Stimulated activated CD4-positive, alpha-beta T cell treated with anti-CD3 and anti-CD28 coated beads, Interleukin-12 subunit alpha, Interleukin-12 subunit beta, amount 100 ng/mL, for 4 hours (primary cell): ENCODE data around the gene BAIAP2.

Experiments used
- DNase-seq: peaks from one replicate; pipeline ENCODE4 v3.0.0-alpha.2; 2020

BAIAP2 gene

DNA sequence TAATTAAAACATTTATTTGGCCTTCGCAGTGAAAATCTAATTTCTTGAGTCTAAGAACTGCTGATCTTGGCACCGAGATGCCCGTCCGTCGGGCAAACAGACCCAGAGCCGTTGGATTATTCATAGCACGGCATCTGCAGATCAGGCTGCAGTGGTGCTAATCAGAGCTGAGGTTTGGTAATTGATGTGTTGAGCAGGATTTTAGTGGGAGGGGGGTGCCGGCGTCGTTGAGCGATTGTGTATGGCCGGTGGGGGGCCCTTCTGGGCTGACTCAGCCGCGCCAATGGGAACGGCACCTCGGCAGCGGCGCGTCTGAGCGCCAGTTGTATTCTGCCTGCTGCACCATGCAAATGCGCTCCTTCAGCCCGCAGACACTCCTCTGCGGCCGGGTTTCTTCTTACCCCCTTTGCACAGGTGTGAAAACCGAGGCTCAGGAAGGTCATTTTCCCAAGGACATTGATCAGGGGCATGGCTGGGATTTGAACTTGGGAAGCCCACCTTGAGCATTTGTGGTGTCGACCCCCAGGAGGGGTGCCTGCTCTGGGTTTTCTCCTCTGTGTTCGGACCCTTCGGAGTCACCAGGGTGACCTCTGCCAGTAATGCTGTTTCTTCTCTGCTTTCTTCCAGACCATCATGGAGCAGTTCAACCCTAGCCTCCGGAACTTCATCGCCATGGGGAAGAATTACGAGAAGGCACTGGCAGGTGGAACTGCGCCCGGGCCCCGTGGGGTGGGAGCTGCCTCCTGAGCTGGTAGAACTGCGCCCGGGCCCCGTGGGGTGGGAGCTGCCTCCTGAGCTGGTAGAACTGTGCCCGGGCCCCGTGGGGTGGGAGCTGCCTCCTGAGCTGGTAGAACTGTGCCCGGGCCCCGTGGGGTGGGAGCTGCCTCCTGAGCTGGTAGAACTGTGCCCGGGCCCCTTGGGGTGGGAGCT lies 18.4 kb downstream of the BAIAP2 start:
- DNase-seq = no peak

GRCh38 chr17:81054308-81054707 lies 19.4 kb downstream of the BAIAP2 start:
- DNase-seq = no peak

- no peak for DNase-seq
Measured at GRCh38 chr17:81054881-81055370, 20.0 kb downstream of the BAIAP2 start.

DNA sequence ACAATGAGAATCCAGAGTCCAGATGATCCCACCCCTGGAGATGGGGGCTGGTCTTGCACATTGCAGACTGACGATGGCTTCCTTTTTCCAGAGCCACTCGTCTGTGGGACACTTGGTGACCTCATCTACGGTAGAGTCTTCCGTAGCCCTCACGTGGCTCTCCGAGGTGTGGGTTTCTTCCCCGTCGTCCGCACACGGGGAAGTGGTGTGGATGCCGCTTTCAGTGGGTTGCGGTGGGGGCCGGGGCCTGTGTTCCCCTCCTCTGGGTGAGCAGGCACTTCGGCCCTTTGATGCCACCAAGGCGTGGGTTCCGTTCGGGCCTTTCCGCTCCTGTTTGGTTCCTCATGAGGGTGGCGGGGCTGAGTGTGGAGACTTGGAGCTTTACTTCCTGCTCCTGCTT lies 21.4 kb downstream of the BAIAP2 start:
- DNase-seq = no peak

DNA sequence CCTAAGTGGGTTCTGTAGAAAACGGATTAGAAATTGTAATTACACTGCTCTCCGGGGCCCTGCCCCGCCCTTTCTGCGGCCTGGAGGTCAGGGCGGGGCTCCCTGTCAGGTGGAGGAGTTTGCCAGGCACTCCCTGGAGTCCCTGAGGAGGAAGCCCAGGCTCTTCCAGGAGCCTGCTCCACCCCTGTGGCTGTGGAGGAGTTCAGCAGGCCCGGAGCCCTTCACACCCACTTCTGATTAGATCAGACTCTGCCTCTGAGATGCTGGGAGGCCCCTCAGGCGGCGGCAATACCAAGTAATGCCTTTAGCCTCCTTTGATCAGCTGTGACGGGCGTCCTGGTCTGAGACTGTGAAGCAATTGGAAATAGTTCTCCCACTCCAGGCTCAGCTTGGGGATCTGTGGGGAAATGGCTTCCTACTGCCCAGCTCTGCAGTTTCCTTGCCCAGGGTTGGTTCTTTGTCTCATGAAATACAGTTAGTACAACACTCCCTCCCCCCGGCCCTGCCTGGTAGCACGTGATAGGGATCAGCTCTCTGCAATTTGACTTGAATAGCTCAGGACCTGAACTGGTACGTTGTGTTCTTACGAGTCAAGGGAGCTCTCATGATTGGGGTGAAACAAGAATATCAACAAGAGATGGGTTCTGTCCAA lies 22.3 kb downstream of the BAIAP2 start:
- no peak for DNase-seq

GRCh38 chr17:81057777-81058176 lies 22.8 kb downstream of the BAIAP2 start:
- no peak for DNase-seq

- DNase-seq = no peak
Measured at GRCh38 chr17:81058263-81058871, 23.4 kb downstream of the BAIAP2 start.

DNA sequence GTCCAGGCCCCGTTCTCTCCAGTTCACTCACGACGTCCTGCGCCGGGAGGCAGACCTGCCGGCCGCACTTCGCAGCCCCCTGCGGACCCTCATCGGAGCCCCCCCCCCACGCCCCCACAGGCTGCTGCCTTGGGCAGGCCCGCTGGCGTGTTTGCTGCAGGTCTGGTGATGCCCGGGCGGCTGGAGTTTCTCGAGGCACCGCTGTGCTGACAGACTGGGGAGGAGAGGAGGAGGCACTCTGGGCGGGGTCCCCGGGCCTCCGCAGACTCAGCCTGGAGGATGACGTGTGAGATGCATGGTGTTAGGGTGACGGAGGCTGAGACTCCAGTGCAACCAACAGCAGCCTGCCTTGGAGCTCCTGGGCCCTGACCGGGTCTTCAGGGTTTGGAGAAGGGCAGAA lies 24.1 kb downstream of the BAIAP2 start:
- DNase-seq = no peak

GRCh38 chr17:81060416-81060815 lies 25.5 kb downstream of the BAIAP2 start:
- DNase-seq = no peak

DNA sequence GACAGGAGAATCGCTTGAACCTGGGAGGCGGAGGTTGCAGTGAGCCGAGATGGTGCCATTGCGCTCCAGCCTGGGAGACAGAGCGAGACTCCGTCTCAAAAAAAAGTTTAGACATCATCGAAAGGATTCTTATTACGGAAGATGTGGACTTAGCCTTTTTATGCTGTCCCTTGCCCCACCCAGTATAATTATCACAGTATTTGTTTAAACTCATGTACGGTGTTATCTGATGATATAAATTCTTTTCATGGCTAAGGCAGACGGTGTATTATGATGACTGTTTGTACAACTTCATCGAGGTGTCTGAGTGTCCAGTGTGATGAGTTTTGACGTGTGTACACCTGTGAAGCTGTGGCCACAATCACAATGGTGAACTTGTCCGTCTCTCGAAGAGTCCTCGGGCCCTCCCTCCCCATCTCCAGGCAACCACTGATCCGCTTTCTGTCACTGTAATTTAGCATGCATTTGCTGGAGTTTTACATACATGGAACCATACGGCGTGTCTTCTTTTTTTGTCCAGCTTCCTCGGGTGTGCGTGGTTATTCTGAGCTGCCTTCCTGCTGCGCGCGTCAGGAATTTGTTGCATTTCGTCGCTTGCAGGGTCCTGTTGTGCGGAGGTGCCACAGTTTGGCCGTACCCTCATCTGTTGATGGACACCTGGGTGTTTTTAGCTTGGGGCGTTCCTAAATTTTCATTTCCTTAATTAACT lies 26.2 kb downstream of the BAIAP2 start:
- no peak for DNase-seq

- no peak for DNase-seq
Measured at GRCh38 chr17:81062014-81062780, 27.2 kb downstream of the BAIAP2 start.

DNA sequence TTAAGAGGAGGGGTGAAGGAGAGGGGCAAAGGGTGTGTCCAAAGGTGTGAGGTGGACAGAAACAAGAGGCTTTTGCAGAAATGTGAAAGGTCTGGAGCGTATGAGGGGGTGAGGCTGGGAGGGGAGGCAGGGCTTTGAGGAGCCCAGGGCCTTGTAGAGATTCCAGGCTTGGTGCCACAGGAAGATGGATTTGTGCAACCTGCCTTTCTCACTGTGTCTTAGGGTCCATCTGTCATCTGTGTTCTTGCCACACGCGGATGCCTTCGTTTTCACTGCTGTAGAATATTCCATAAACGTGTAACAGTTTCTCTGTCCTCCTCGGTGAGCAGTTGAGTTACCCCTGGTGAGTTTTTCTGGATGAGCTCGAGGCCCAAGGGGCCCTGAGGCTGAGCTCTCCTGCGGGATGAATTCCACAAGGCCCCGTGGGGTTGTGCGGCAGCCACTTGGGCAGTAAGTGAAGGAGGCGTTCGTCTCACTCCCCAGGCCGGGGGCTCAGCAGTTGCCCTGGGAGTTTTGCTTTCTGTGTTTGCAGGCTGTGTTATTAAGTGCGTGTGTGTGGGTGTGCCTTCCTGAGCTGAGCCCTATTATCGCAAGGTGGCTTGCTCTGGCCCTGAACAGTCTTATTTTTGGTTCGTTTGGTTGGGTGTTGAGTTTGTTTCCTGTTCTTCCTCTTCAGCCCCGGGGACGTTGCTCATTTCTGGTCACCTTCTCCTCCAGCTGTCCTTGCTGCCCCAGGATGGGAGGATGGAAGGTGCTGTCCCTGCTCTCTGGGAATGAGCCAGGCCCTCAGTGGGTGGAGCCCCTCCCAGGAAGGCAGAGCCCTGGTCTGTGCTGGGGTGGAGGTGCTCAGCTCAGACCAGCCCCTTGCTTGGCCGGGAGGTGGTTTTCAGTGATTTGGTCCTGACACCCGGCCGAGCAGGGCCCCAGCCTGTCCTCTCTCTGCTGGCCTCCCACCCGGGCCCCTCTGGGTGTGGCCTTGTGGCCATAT lies 28.4 kb downstream of the BAIAP2 start:
- no peak for DNase-seq

DNA sequence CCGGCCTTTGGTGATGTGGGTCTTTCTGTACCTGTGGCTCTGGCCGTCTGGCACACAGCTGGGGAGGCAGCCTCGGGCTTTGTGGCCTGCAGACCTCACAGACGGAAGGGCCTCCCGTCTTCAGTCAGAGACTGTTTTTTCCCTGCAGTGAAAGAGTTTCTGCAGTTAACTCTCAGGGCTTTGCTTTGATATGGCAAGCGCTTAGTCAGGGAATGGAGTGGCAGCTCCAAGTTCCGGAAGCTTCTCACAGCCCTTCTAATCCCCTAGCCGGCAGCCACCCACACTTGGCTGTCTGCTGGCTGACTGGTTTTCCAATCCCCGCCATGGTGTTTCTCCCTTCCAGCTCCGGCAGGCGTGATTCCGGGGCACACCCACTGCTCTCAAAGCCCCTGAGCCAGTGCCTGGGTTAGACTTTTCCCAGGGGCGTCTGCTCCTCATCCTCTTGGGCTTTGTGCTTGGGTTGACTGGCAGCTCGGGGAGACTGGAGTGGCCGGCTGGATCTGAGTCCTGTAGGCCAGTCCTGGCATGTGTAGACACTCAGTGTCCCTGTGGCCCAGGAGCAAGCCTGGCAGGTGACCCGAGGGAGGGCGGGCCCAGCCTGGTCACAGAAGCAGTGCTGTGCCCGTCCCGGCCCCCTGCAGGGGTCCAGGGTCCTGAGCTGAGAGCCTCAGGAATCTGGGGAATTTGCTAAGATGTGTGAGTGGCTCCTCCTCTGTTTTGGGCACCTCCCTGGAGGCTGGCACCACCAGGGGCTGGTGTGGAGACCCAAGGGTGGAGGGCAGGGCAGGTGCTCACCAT lies 29.9 kb downstream of the BAIAP2 start:
- no peak for DNase-seq

DNA sequence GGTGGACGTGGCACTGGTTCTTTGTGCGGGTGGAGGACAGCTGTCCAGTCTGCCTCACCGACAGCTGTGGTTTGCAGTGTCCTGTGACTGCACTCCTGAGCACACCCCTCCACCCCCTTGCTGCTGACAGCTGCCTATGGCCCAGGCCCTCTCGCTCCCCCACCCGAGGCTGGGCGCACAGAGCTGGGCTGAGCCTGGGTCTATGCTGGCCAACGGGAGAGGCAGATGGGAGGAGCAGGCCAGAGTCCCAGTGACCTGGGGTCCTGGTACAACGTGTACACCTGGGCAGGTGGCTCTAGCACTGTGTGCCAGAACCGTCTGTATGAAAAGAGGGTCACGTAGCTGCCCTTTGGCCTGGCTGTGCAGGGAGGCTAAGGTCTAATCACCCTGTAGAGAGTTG lies 30.5 kb downstream of the BAIAP2 start:
- no peak for DNase-seq

GRCh38 chr17:81066072-81066471 lies 31.1 kb downstream of the BAIAP2 start:
- DNase-seq = no peak

DNA sequence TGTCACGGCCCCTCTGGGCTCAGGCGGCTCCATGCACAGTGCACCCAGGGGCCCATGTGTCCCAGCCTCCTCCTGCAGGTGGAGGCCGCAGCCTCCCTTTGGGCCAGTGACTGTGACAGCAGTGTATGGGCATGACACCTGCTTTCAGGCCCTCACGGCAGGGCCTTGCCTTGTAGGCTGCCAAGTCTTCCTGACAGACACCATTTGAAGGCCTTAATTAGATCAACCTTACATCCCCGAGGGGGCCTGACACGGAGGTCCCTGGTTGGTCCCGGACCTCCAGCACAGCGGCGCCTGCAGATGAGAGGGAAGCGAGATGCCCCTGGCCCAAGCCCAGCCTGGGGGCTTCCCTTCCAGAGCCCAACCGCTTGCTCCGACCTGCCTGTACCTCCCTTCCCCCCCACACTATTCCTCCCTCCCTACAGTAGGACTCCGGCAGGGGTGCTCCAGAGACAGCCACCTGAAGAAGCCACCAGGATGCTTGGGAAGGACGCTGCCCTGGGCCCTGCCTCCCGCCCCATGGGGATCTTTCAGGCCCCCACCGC lies 31.9 kb downstream of the BAIAP2 start:
- no peak for DNase-seq

DNA sequence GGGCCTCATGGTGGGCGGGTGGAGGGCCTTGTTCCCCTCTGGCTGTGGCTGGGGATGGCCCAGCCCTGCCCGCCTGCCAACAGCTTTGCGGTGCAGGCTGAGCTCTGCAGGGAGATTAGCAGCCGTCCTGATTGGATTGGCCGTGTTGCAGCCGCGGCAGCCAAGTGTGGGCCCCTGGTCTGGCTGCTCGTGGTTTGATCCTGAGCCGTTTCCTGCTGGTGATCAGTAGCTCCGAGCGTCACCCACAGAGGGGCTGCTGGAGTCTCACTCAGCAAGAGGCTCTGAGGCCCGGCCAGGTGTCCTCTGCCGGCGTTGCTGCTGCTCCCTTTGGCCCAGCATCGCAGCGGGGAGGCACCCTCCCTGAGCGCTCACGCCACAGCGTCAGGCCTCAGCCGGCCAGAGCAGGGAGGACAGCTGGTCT lies 32.5 kb downstream of the BAIAP2 start:
- no peak for DNase-seq

DNA sequence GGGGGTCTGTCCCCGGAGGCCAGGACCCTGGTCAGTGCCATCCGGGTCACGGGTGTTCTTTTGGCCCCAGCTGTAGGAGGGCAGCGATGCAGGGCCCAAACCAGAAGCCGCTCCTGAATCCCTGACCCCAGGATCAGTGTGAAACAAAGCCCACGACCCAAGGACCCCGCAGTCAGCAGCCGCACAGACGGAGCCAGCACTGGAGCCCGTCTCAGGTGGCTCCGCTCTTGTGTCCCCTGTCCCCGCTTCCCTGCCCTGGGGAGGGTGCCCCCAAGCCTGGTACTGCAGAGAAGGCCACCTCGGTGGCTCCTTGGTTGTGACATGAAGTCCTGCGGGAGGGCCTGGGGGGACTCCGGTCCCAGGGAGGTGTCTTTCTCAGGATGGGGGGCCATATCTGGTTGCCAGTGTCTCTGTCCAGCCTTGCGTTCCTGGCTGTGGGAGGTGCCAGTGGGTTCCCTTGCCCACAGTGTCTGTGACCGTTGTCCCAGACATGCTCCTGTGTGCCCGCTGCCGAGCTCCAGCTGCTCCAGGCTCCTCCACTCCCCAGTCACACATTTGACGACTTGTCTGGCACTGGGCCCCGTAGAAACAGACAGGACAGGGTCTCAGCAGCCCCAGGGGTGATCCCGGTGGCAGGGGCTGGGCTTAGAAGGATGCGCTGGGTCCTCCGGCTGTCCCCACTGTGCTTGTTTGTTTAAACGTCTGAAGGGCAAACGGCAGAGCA lies 33.6 kb downstream of the BAIAP2 start:
- no peak for DNase-seq

- DNase-seq = no peak
Measured at GRCh38 chr17:81069135-81069645, 34.2 kb downstream of the BAIAP2 start.
